ENCODE measurements around the gene AMOTL2. TPM values are rescaled to one million over a fixed set of nuclear protein-coding genes. Genes with fewer than 3 reads are reported as not detected.

AMOTL2 gene
- total and polyA plus RNA-seq, 2 experiments from 2014 or later: 17.9 to 102 TPM

DNA sequence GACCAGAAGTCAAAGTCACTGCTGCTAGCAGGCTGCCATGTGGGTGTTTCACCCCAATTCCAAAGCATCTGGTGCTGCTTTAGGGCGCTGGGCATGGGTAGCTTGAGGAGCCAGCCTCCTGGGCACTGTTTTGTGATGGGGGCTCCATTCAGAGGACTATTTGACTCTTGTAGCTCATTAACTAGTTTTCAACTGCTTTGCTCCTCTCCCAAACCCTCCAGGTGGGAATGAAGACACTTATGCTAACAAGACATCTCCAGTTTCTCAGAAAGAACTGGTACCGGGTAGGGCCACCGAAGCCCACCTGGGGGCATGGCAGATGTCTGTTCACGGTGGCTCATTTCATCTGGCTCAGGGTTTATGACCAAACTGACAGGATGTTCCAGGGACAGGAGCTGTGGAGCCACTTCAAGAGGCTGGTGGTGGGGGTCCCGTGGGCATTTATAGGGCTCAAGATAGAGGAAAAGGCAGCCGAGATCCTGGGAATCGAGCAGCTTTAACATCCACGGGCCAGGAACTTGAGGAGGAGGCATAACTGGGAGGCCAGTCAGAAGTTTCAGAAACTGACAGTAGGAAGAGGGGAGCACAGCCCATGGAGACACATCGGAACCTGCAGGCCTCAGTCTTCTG is 17.7 kb downstream of the AMOTL2 start:
- ATAC-seq (no peak), DNase-seq (ENCODE audit: low spot score) (no peak)
- Histone ChIP-seq H3K4me2 (no peak overlapping the region), H3K4me1 (ENCODE audit: insufficient read depth) (0 out of 2 replicates have a peak, but pooled peaks cover 3% of the 10 kb centered on the region), H3K79me2 (replicated peaks; ENCODE audit: insufficient read depth) (no peaks in the 10 kb centered on the region), H4K20me1 (replicated peaks; ENCODE audit: insufficient read depth) (peaks cover 7% of the 10 kb centered on the region), H3K27ac (ENCODE audit: low read depth) (no peak overlapping the region), H3K4me3 (no peak overlapping the region), H3K9me2 (ENCODE audit: insufficient read depth) (no peaks in the 10 kb centered on the region), H3F3A (replicated peaks; ENCODE audit: low read depth) (0 out of 2 replicates have a peak, but pooled peaks cover 5% of the 10 kb centered on the region), H3K36me3 (ENCODE audit: insufficient read depth) (peaks cover 48% of the 10 kb centered on the region), H2AFZ (no peak overlapping the region), H3K27me3 (ENCODE audit: insufficient read depth) (no peaks in the 10 kb centered on the region)
- peaks cover 27% of the 10 kb centered on the region for H3K4me1 Mint-ChIP-seq
- H3K27ac Mint-ChIP-seq: no peak overlapping the region
- peaks cover 13% of the 10 kb centered on the region for H3K27me3 Mint-ChIP-seq (ENCODE audit: insufficient read depth, low read depth, poor library complexity)
- no peak overlapping the region for H3K4me3 Mint-ChIP-seq
- peaks cover 77% of the 10 kb centered on the region for H3K36me3 Mint-ChIP-seq (ENCODE audit: low read depth)
- no peaks in the 10 kb centered on the region for H3K9me3 Mint-ChIP-seq
- TF ChIP-seq STAT1 (IDR thresholded peaks at IDR 0.05; ENCODE audit: unreplicated experiment) (no peak), EZH2 (IDR thresholded peaks at IDR 0.05; ENCODE audit: low read depth, unreplicated experiment) (no peak), POLR2AphosphoS5 (IDR thresholded peaks at IDR 0.05; ENCODE audit: low read depth) (no peak), ZNF331 (CRISPR knock-in tag; IDR thresholded peaks at IDR 0.05; ENCODE audit: low read depth) (no peak)
- TF ChIP-seq, protein P1, sequence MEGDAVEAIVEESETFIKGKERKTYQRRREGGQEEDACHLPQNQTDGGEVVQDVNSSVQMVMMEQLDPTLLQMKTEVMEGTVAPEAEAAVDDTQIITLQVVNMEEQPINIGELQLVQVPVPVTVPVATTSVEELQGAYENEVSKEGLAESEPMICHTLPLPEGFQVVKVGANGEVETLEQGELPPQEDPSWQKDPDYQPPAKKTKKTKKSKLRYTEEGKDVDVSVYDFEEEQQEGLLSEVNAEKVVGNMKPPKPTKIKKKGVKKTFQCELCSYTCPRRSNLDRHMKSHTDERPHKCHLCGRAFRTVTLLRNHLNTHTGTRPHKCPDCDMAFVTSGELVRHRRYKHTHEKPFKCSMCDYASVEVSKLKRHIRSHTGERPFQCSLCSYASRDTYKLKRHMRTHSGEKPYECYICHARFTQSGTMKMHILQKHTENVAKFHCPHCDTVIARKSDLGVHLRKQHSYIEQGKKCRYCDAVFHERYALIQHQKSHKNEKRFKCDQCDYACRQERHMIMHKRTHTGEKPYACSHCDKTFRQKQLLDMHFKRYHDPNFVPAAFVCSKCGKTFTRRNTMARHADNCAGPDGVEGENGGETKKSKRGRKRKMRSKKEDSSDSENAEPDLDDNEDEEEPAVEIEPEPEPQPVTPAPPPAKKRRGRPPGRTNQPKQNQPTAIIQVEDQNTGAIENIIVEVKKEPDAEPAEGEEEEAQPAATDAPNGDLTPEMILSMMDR (conservative IDR thresholded peaks at IDR 0.05; ENCODE audit: low read depth in 2 of 2): no peak
- TF ChIP-seq, protein P2, sequence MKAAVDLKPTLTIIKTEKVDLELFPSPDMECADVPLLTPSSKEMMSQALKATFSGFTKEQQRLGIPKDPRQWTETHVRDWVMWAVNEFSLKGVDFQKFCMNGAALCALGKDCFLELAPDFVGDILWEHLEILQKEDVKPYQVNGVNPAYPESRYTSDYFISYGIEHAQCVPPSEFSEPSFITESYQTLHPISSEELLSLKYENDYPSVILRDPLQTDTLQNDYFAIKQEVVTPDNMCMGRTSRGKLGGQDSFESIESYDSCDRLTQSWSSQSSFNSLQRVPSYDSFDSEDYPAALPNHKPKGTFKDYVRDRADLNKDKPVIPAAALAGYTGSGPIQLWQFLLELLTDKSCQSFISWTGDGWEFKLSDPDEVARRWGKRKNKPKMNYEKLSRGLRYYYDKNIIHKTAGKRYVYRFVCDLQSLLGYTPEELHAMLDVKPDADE (IDR thresholded peaks at IDR 0.05): no peak

DNA sequence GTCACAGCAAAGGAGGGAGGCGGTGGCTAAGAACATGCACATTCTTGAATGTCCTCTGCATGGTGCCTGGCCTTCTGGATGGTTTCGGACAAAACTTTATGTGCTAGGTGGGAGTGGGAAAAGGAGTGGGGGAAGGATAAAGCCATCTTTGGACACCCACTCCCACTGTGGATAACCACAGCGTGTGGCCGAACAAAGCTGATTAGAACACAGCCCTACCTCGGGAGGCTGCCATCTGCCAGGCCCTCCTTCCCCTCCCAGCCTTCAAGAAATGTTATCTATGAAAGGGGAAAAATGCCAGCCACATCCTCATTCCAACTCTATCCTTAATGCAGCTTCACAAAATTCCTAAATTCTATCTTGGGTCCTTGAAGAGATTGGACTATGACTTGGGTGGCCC is 18.8 kb downstream of the AMOTL2 start:
- H3K4me1 ChIP-seq (ENCODE audit: insufficient read depth): peaks cover 10% of the 10 kb centered on the region
- peaks cover 40% of the 10 kb centered on the region for H3K36me3 ChIP-seq (ENCODE audit: insufficient read depth)
- Mint-ChIP-seq H3K4me3 (no peak overlapping the region), H3K27ac (no peak overlapping the region), H3K27me3 (ENCODE audit: insufficient read depth, low read depth, poor library complexity) (peaks cover 10% of the 10 kb centered on the region), H3K9me3 (no peaks in the 10 kb centered on the region), H3K4me1 (peaks cover 34% of the 10 kb centered on the region), H3K36me3 (ENCODE audit: low read depth) (peaks cover 66% of the 10 kb centered on the region)
- H3F3A ChIP-seq (replicated peaks; ENCODE audit: low read depth): 0 out of 2 replicates have a peak, but pooled peaks cover 5% of the 10 kb centered on the region
- H3K27ac ChIP-seq (ENCODE audit: low read depth): 0 out of 2 replicates have a peak overlapping the region, but pooled peaks have one; percentile 63
- H3K9me2 ChIP-seq (ENCODE audit: insufficient read depth): no peaks in the 10 kb centered on the region
- H4K20me1 ChIP-seq (replicated peaks; ENCODE audit: insufficient read depth): peaks cover 7% of the 10 kb centered on the region
- H3K27me3 ChIP-seq (ENCODE audit: insufficient read depth): no peaks in the 10 kb centered on the region
- no peak overlapping the region for H2AFZ ChIP-seq
- no peak for ATAC-seq
- H3K4me2 ChIP-seq: no peak overlapping the region
- no peak for DNase-seq (ENCODE audit: low spot score)
- no peak overlapping the region for H3K4me3 ChIP-seq
- H3K79me2 ChIP-seq (replicated peaks; ENCODE audit: insufficient read depth): no peaks in the 10 kb centered on the region
- no peak for TF ChIP-seq NANOG (IDR thresholded peaks at IDR 0.05; ENCODE audit: borderline replicate concordance)
- TF ChIP-seq, protein P3, sequence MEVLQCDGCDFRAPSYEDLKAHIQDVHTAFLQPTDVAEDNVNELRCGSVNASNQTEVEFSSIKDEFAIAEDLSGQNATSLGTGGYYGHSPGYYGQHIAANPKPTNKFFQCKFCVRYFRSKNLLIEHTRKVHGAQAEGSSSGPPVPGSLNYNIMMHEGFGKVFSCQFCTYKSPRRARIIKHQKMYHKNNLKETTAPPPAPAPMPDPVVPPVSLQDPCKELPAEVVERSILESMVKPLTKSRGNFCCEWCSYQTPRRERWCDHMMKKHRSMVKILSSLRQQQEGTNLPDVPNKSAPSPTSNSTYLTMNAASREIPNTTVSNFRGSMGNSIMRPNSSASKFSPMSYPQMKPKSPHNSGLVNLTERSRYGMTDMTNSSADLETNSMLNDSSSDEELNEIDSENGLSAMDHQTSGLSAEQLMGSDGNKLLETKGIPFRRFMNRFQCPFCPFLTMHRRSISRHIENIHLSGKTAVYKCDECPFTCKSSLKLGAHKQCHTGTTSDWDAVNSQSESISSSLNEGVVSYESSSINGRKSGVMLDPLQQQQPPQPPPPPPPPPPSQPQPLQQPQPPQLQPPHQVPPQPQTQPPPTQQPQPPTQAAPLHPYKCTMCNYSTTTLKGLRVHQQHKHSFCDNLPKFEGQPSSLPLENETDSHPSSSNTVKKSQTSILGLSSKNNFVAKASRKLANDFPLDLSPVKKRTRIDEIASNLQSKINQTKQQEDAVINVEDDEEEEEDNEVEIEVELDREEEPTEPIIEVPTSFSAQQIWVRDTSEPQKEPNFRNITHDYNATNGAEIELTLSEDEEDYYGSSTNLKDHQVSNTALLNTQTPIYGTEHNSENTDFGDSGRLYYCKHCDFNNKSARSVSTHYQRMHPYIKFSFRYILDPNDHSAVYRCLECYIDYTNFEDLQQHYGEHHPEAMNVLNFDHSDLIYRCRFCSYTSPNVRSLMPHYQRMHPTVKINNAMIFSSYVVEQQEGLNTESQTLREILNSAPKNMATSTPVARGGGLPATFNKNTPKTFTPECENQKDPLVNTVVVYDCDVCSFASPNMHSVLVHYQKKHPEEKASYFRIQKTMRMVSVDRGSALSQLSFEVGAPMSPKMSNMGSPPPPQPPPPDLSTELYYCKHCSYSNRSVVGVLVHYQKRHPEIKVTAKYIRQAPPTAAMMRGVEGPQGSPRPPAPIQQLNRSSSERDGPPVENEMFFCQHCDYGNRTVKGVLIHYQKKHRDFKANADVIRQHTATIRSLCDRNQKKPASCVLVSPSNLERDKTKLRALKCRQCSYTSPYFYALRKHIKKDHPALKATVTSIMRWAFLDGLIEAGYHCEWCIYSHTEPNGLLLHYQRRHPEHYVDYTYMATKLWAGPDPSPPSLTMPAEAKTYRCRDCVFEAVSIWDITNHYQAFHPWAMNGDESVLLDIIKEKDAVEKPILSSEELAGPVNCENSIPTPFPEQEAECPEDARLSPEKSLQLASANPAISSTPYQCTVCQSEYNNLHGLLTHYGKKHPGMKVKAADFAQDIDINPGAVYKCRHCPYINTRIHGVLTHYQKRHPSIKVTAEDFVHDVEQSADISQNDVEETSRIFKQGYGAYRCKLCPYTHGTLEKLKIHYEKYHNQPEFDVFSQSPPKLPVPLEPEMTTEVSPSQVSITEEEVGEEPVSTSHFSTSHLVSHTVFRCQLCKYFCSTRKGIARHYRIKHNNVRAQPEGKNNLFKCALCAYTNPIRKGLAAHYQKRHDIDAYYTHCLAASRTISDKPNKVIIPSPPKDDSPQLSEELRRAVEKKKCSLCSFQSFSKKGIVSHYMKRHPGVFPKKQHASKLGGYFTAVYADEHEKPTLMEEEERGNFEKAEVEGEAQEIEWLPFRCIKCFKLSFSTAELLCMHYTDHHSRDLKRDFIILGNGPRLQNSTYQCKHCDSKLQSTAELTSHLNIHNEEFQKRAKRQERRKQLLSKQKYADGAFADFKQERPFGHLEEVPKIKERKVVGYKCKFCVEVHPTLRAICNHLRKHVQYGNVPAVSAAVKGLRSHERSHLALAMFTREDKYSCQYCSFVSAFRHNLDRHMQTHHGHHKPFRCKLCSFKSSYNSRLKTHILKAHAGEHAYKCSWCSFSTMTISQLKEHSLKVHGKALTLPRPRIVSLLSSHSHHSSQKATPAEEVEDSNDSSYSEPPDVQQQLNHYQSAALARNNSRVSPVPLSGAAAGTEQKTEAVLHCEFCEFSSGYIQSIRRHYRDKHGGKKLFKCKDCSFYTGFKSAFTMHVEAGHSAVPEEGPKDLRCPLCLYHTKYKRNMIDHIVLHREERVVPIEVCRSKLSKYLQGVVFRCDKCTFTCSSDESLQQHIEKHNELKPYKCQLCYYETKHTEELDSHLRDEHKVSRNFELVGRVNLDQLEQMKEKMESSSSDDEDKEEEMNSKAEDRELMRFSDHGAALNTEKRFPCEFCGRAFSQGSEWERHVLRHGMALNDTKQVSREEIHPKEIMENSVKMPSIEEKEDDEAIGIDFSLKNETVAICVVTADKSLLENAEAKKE (CRISPR knock-in tag; IDR thresholded peaks at IDR 0.05): no peak
- TF ChIP-seq JUNB (IDR thresholded peaks at IDR 0.05; ENCODE audit: unreplicated experiment): no peak
- TF ChIP-seq STAT1 (IDR thresholded peaks at IDR 0.05; ENCODE audit: unreplicated experiment): no peak
- TF ChIP-seq, protein P1 (conservative IDR thresholded peaks at IDR 0.05; ENCODE audit: low read depth in 2 of 2): no peak
- no peak for TF ChIP-seq EZH2 (IDR thresholded peaks at IDR 0.05; ENCODE audit: low read depth, unreplicated experiment)
